Heart left ventricle (tissue), 16 donors: ENCODE measurements around the gene PSMB5. TPM values are rescaled to one million over a fixed set of nuclear protein-coding genes. Genes with fewer than 3 reads are reported as not detected.

ENCODE experiments used
- ATAC-seq, 4 donors: fragments of 200-7000 bp; cut with Tn5 transposase; one replicate each; pipeline ENCODE4 v1.9.1; 2020 to 2022; ENCODE audit warnings: moderate library complexity in 4 of 4, mild to moderate bottlenecking in 3 of 4, moderate number of reproducible peaks in 1 of 4
- DNase-seq, 5 donors: peaks; one replicate each; pipeline ENCODE4 v3.0.0-alpha.2; 2020
- H3K27ac ChIP-seq, 12 donors: fragments of 200-600 bp; sonication (generic) in 4 of 12; one replicate each; pipeline versions ENCODE4 v1.5.0 to v1.8.0; 2016 to 2022; ENCODE audit warnings: mild to moderate bottlenecking in 2 of 12
- H3K27me3 ChIP-seq, 9 donors: fragments of 200-600 bp; sonication (generic) in 2 of 9; one replicate each; pipeline versions ENCODE4 v1.5.1 to v1.8.0; 2016 to 2022; ENCODE audit warnings: mild to moderate bottlenecking in 3 of 9
- H3K36me3 ChIP-seq, 9 donors: fragments of 200-600 bp; sonication (generic) in 2 of 9; one replicate each; pipeline versions ENCODE4 v1.5.0 to v1.8.0; 2018 to 2022; ENCODE audit warnings: mild to moderate bottlenecking in 2 of 9
- H3K4me1 ChIP-seq, 12 donors: fragments of 200-600 bp; sonication (generic) in 4 of 12; one replicate each; pipeline versions ENCODE4 v1.5.0 to v1.8.0; 2016 to 2022; ENCODE audit warnings: mild to moderate bottlenecking in 3 of 12
- H3K4me3 ChIP-seq, 12 donors: fragments of 200-600 bp; sonication (generic) in 4 of 12; one replicate each; pipeline versions ENCODE4 v1.5.0 to v1.8.0; 2017 to 2022; ENCODE audit warnings: mild to moderate bottlenecking in 9 of 12, moderate library complexity in 4 of 12
- H3K9me3 ChIP-seq, 12 donors: fragments of 200-600 bp; sonication (generic) in 4 of 12; one replicate each; pipeline versions ENCODE4 v1.5.0 to v1.8.0; 2016 to 2022; ENCODE audit warnings: mild to moderate bottlenecking in 1 of 12
- CTCF ChIP-seq, 12 donors: fragments of 200-600 bp; sonication (generic) in 4 of 12; IDR thresholded peaks; one replicate each; pipeline versions ENCODE4 v1.5.0 to v1.8.0; 2018 to 2022; ENCODE audit warnings: antibody characterized with exemption in 12 of 12, mild to moderate bottlenecking in 5 of 12
- POLR2A ChIP-seq, 2 donors: fragments of 450-650 bp; IDR thresholded peaks; one replicate each; pipeline ENCODE4 v1.6.1; 2017; ENCODE audit warnings: antibody characterized with exemption in 2 of 2, mild to moderate bottlenecking in 2 of 2, moderate library complexity in 2 of 2
- WGBS, 4 donors: extraction: QIAGEN DNeasy Blood & Tissue Kit in 2 of 4; methylation state at CpG; one replicate each; pipeline versions ENCODE4 v1.1.5 to v1.1.7; 2013 to 2018; 5-methylcytosine and 5-hydroxymethylcytosine counted together
- intact Hi-C, 10 donors: fragments of 100-400 bp; cut with DNase I; formaldehyde crosslinking; loops; one replicate each; pipeline versions ENCODE4 v1.11.1 to v1.14.2; 2022
- polyA plus RNA-seq, 2 donors: library from polyadenylated mRNA; stranded (reverse); fragments of 200-250 nt; gene quantifications; one replicate each; pipeline ENCODE4 v1.2.3, GENCODE V29; 2013
- total RNA-seq, 9 donors: library from RNA; depleted of rRNA in 2 of 9; stranded (reverse); fragments of >200 nt in 2 of 9; fragmentation: NEBNext Ultra II Directional in 3 of 9; extraction: Animal tissue kit (Norgen Biotek cat#: 25700) in 3 of 9; gene quantifications; one replicate each; pipeline versions ENCODE4 v1.1.0 to v1.2.4, GENCODE V29; 2016 to 2023
- donor health status: ischemic (EF 13 %, LVEDD 7.1; RV severe dilation, severe dysfunction).
- donor health status: healthy with polysubstance abuse.
- donor health status: DM: no; HTN: yes; CAD: no.
- donor health status: DM: no; HTN: no; CAD: no.
- donor health status: ischemic (EF 25% LVEDD 6.9; RV normal size, moderate dysfunction).
- donor health status: ischemic (EF 25% LVEDD 5.7; RV mildly dilated, moderate dysfunction).
- donor health status: healthy.
- donor health status: DM: yes; HTN: yes; CAD: no.
- donor health status: ischemic (EF 35%, LVEDD 5.7; RV mildly dilated, moderate dysfunction).
- donor health status: nonischemic (EF 11% LVEDD 7.7; RV severe dilation, severe dysfunction).
- donor health status: DM: yes; HTN: yes; CAD: no.
- donor health status: PGD.
- donor health status: ischemic (EF 29% LVEDD 5.4; RV normal size, mild dysfunction).
- donor health status: nonischemic (EF 23%, LVEDD 6.1; RV moderate dilation, normal function).

Gene PSMB5
- total and polyA plus RNA-seq, 11 donors, result 75.7 to 233 (median 122) TPM

DNA sequence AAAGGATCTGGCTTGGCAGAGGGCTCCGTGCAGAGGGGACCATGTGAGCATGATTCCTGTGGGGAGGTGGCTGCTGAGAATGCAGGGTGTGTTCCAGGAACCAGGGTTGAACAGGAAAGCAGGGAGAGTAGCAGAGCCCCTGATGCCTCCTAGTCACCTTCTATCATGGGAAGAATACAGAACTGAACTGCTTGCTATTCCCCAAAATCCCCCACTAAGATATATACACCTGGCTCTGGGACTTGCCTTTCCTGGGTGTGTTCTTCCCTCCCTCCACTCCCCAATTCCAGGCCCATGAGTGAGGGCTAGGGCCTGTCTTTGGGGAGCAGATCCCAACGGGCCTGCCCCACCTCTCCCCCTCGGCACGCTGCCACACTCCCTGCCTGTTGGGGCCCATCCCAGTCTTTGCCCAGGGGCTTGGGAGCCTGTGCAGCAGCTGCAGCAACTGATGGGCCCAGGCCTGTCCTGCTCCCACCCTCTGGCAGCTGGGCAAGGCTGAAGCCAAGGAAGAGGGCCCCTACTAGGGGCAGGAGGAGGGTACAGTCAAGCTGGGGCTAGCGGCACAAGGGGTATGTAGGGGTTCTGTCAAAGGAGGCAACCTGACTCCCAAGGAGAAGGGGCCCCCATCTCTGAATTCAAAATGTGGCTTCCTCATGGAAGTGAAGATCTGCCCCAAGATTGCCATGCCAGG, 55.6 kb downstream of the PSMB5 start:
- peaks cover 0 to 9% (median 0%) of the 10 kb centered on the region in 9 donors for H3K36me3 ChIP-seq
- ATAC-seq (no peak), DNase-seq (no peak)
- intact Hi-C loops, result loop anchor here in 2 of 10 donors (5.0 to 10.0 kb wide), 2 partner anchors 47 to 424 kb away; no protein-coding TSS in a partner anchor
- peak overlapping the region in 1 of 12 donors; percentile 64 for H3K4me3 ChIP-seq
- WGBS, 4 donors, result 42 to 69% (median 47%) methylated on average over 5 of the region's 5 CpGs
- no peaks in the 10 kb centered on the region for H3K9me3 ChIP-seq
- H3K27ac ChIP-seq, result peak overlapping the region in 10 of 12 donors; percentile 33 to 88 (median 82)
- TF ChIP-seq POLR2A (IDR thresholded peaks at IDR 0.05) (no peak), CTCF (IDR thresholded peaks at IDR 0.05) (no peak)
- peaks cover 3 to 73% (median 43%) of the 10 kb centered on the region in 12 donors for H3K4me1 ChIP-seq
- peaks cover 0 to 23% (median 0%) of the 10 kb centered on the region in 9 donors for H3K27me3 ChIP-seq

GRCh38 chr14:22978487-22978837, 56.2 kb downstream of the PSMB5 start:
- DNase-seq (no peak), ATAC-seq (no peak)
- H3K4me3 ChIP-seq, result no peak overlapping the region
- no peaks in the 10 kb centered on the region for H3K9me3 ChIP-seq
- peaks cover 0 to 11% (median 0%) of the 10 kb centered on the region in 9 donors for H3K36me3 ChIP-seq
- peaks cover 3 to 71% (median 45%) of the 10 kb centered on the region in 12 donors for H3K4me1 ChIP-seq
- peak overlapping the region in 11 of 12 donors; percentile 35 to 92 (median 76) for H3K27ac ChIP-seq
- TF ChIP-seq POLR2A (IDR thresholded peaks at IDR 0.05), result no peak
- 40 to 60% (median 52%) methylated on average over 3 of the region's 3 CpGs for WGBS, 4 donors
- peaks cover 0 to 23% (median 0%) of the 10 kb centered on the region in 9 donors for H3K27me3 ChIP-seq
- intact Hi-C loops, result loop anchor here in 2 of 10 donors (5.0 to 10.0 kb wide), 2 partner anchors 46 to 424 kb away; no protein-coding TSS in a partner anchor

DNA sequence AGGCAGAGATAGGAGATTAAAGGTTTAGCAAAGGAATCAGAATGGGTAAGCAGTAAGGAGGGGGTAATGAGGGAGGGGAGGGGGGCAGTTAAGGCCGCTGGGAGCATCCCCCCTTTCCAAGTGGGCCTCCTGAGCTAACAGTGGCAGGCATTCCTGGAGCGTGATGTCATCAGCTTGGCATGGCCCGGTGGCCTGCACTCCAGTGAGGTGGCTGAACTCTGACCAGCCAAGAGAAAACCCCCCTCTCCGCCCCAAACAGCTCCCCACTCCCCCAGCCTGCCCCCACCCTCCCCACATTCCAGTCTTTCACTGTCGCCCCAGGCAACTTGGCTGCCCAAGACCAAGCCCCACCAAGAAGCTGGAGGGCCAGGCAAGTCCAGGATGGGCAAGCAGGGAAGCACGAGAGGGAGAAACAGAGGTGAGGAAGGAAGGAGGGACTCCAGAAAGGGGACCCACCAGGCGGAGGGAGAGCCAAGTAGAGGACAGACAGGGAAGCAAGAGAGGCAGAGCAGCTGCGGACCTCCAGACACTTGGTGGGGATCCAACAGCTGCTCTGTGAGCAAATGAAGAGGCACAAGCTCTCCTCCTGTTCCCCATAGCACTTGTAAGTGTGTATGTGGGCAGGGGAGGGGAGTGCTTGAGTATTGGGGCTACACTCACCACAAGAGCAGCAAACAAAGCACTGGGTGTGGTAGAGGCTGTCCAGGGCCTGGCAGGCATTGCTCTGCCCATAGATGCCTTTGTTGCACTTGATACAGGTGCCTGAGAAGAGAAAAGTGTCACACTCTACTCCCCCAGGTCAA, 56.8 kb downstream of the PSMB5 start:
- Histone ChIP-seq H3K4me1 (peaks cover 3 to 65% (median 43%) of the 10 kb centered on the region in 12 donors), H3K27ac (peak overlapping the region; percentile 22 to 92 (median 75))
- peak in 4 of 5 donors; percentile 58 to 73 (median 63) for DNase-seq

DNA sequence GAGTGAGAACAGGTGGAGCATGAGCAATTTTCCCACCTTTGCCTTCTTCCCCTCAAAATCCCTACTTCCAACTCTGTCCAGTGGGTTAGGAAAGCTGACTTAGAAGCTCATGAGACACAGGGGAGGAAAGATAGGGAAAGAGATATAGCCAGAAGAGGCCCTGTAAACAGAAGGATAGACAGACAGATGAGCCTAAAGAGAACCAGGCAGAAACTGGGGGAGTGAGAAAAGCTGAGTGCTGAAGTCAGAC, 57.3 kb downstream of the PSMB5 start:
- DNase-seq, result no peak
- intact Hi-C loops, result loop anchor here in 2 of 10 donors (5.0 to 10.0 kb wide), 2 partner anchors 45 to 423 kb away; no protein-coding TSS in a partner anchor
- Histone ChIP-seq H3K4me1 (peaks cover 3 to 65% (median 43%) of the 10 kb centered on the region in 12 donors), H3K4me3 (no peak overlapping the region), H3K27me3 (peaks cover 0 to 23% (median 0%) of the 10 kb centered on the region in 9 donors), H3K9me3 (no peaks in the 10 kb centered on the region), H3K27ac (peak overlapping the region in 11 of 12 donors; percentile 33 to 92 (median 76)), H3K36me3 (peaks cover 0 to 15% (median 3%) of the 10 kb centered on the region in 9 donors)
- ATAC-seq, result no peak
- TF ChIP-seq POLR2A (IDR thresholded peaks at IDR 0.05) (no peak), CTCF (IDR thresholded peaks at IDR 0.05) (no peak)

More for the DNA sequence above, 56.8 kb downstream of the PSMB5 start:
- 32 to 41% (median 37%) methylated on average over 8 of the region's 8 CpGs for WGBS, 4 donors
- Histone ChIP-seq H3K4me3 (no peak overlapping the region), H3K36me3 (peaks cover 0 to 11% (median 1%) of the 10 kb centered on the region in 9 donors), H3K27me3 (peaks cover 0 to 23% (median 0%) of the 10 kb centered on the region in 9 donors), H3K9me3 (no peaks in the 10 kb centered on the region)
- intact Hi-C loops, result loop anchor here in 2 of 10 donors (5.0 to 10.0 kb wide), 2 partner anchors 46 to 423 kb away; no protein-coding TSS in a partner anchor
- TF ChIP-seq CTCF (IDR thresholded peaks at IDR 0.05), result no peak
- TF ChIP-seq POLR2A (IDR thresholded peaks at IDR 0.05), result no peak
- ATAC-seq, result peak; percentile 23 to 54 (median 38)
